Iris pigment epithelial cell (primary cell): ENCODE measurements around the gene FAM47E.
A peak's percentile ranks its signal among the peaks of the same experiment; 100 is the strongest.

ENCODE experiments used
- DNase-seq: peaks from one replicate; pipeline ENCODE4 v3.0.0-alpha.2; 2011; ENCODE audit warnings: low read depth

Gene FAM47E

DNA sequence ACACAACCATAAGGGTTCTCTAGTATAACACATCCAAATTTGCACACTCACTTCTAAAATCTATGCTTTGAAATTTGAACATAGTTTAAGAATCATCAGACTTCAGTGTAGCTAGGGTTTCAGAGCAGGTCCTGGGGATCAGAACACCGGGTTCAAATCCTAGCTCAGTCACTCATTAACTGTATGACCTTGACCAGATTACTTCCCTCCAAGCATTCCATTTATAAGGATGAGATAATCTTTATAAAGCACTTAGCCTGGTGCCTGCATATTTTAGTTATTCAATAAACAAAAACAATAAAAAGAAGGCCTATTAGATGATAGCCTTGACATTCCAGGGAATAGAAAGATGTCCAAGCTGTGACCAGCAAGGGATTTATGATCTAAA lies 50.2 kb downstream of the FAM47E start:
- no peak for DNase-seq

DNA sequence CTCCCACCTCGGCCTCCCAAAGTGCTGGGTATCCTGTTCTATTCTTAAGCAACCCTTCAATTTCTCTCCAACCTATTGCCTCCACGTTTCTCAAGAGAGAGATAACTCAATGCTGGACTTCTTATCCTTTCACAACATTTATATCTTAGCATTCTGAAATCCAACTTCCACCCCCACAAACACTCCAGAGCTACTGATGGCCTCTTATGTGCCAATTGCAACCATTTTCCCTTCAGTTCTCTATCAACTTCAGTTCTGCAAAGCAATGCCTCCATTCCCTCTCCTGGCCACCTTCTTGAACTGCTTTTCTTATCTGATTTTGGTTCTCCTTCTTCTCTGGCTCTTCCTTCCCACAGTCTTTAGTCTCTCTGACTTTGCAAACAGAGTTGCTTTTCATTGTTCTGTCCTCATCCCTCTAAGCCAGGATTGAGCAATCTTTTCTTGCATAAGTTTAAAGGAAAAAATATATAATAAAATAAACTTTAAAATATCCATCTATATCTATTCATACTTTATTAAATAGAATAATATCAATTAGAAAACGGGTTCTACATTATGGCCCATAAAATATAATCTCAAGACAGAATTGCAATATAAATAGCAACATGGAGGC lies 51.4 kb downstream of the FAM47E start:
- DNase-seq, result peak; percentile 42

DNA sequence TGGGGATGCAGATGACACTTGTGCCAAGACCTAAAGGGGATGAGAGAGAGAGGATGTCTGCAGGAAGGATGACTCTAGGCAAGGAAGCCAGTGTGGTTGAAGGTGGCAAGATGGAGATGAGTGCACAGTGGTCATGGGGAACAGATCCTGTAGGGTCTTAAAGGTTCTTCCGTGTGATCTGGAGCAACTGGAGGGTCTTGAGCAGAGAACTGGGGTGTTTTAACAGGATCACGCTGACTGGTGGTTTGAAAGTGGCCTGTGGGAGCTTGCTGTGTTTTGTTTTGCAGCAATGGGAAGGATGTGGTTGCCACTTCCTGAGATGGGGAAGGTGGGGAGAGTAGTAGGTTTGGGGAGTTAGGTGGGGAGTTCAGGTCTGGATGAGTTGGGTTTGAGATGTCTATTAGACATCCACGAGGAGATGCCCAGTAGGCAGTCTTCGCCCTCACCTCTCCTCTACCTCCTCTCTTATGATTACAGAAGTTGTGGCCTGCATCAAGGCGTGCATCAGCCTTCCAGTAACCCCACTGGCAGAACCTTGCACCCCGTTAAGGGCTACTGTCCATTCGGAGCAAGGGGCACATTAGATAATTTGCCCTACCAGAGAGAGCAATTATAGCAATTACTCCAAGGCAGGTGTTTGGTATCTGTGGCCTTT lies 53.6 kb downstream of the FAM47E start:
- no peak for DNase-seq

DNA sequence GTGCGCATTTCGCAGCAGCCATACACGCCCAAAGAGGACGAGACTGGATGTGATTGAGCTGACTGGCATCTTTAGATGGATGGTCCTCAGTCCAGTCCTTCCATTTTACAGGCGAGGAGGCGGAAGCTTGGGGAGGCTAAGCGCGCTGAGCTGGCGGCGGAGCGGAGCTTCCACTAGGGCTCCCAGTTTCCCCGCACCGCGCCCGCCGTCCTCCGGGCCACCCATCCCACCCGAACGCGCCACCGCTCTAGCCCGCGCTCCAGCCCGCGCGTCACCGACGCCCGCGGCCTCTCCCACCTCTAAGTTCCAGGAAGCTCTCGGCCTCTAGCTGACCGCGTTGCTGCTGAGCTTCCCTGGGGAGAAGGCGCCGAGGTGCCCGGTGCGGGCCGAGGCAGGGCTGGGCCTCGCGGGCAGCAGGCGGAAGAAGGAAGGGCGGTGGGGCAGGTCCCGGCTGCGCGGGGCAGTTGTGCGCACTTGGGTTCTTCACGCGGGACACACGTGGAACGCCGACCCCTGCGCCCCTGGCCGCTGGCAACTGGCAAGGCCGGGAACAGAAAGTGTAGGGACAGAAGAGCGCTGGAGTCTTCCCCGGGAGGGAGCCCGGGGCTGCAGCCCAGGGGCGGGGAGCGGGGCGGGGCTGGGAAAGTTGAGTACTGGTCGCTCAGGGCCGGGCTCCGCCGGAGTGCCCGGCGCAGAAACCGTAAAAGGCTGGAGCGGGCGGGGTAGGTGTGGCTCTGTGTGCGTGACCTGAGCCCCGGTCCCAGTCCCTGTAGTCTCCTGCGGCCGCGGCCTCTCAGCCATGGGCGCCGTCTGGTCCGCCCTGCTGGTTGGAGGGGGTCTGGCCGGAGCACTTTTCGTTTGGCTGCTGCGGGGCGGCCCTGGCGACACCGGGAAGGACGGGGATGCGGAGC lies 54.7 kb downstream of the FAM47E start, which contains the start of gene STBD1:
STBD1 (plus strand) TSS at position 763 of the 911 bp plus-strand sequence; CDS start at position 800, 37 bp downstream.
- DNase-seq, result peak; percentile 67

DNA sequence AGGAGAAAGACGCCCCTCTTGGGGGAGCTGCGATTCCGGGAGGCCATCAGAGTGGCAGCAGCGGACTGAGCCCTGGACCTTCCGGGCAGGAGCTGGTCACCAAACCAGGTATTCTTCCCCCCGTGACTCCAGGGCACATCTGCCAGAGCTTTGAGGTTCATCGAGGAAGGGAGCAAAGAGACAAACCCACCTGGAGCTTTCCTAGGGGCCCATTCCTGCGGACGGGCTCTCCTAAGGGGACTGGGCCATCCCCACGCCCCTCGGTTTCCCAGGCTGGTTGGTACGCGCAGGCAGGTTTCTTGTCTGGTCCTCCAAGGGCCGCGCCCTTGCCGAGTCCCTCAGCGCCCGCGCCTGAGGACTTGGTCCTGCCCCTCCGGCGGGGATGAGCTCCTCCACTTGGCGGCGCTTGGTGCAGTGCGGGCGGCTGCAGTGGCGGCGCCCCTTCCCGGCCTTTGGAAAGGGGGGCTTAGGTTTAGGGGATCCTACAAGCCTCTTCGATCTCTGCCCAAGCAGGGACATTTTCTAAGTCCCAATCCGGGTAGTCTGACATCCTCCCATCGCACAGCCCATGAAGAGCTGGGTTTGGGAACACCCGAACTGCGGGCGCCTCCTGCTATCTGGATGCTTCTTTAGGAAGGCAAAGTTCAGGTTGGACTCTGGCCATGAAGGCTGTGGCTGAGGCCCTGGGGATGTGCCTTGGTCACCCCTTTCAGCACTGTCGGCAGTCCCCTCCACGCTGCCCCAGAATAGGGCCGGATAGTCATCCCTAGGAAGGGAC lies 55.5 kb downstream of the FAM47E start:
- DNase-seq, result peak; percentile 57

DNA sequence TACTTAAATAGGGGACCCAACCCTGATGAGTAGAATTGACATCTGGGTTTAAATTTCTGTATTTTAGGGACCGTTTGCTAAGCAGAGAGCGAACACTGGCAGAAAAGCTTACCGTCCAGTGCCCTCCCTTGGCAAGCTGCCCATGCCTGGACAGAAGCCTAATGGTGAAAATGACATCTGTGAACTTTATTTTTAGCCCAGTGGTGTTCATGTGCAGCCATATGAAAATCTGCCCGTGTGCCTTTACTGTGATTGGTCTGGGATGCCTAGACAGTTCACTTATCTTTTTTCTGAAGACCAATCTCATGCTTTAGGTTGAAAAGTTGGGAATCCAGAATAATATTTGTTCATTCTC lies 56.1 kb downstream of the FAM47E start:
- no peak for DNase-seq

DNA sequence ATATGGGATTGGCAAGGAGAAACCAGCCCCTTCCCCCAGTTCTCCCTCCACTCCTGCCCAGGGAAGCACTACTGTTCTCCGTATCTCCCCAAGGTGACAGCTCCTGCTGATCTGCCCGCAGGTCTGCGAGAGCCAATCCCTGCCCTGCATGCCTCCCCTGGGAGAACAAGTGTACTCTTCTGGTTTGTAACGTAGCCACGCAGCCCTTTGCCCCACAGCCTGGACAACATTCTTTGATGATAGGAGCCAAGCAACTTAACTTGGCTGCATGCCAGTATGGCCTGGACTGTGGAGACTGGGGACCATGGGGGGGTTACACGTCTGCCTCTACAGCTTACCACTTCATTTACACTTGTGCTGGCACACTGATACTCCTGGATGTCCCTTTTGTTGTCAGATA lies 57.0 kb downstream of the FAM47E start:
- no peak for DNase-seq

DNA sequence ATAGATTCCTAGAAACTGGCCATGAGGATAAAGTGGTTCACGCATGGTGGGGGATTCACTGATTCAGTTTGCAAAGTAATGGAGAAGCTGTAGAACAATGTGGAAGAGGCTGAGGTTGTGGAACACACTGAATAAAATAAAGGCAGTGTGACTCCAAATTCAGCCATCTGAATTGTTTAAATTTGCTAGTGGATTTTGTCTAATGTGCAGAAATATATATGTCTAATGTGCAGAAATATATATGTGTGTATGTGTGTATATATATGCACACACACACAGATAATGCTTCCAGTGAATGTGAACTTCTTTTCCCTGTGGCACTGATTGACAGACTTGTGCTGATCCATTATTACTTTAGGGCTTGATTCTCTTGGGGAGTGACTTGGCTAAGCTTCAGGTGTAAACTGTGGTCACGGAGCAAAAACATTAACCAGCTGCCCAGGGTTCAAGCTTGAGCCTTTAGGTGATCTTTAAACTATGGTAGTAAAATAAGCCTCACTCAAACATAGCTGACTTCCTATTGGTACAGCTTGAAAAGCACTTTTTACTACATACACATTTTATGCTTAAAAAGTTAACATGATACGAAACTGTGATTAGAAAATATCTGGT lies 58.5 kb downstream of the FAM47E start:
- no peak for DNase-seq

DNA sequence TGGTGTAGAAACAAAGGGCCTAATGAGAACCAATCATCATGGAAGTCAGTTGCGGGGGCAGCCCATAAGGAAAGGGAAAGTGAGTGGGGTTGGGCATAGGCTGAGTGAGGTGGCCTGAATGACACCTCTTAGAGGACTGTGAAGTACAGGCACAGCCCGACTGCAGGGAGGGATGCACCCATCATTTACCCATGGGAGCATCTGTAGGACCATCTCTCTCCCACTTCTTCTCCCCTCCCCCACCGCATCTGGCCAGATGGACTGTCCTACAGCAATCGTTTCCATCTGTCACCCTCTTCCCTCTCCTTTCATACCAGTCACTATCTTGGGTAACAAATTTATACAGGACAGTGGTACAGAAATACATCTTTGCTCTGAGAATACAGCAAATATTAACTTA lies 59.2 kb downstream of the FAM47E start:
- no peak for DNase-seq

DNA sequence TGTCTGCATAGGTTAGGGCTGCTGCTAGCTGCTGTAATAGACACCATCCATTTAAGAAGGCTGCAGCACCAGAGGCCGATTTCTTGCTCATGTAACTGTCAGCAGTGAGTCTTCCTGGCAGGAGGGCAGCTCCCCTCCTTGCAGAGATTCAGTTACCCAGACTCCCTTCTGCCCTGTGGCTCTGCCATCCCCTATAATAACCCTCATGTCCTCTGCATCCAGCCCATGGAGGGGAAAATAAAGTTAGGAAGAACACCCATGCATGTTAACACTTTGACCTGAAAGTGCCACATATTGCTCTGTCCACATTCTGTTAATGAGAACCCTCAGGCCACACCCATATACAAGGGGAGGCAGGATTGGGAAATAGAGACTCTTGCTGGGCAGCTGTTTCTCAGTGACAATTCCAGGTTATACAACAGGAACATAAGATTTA lies 60.4 kb downstream of the FAM47E start:
- no peak for DNase-seq

DNA sequence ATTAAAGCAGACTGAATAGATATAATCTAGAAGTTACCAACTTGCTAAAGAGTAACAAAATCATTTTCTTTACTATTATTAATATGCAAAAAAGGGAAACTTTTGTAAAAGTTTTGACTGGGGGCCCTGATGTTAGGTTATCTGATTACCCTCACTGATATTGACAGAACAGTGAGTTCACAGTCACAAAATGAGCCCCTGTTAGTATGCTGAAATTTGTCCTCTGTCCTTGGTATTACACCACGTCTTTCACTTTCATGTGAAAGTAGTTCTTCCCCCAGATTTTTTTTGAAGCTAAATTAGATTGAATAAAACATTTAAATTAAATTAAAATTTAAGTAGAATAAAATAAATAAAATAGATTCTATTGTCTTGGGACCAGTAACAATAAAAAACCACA lies 60.9 kb downstream of the FAM47E start:
- no peak for DNase-seq

DNA sequence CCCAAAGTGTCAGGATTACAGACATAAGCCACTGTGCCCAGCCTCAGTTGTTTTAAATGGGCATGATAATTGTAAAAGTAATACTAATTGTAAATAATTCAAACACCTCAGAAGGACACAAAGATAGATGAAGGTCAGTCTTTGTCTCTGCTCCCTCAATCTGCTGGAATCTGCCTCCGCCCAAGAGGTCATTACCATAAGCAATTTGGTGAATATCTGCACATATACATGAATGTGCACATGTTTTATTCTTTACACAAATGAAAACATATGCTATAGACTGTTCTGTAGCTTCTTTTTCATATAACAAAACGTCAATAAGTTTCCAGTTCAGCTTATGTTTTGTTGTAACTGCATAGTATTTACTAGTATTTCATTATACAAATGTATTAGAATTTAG lies 62.0 kb downstream of the FAM47E start:
- no peak for DNase-seq

DNA sequence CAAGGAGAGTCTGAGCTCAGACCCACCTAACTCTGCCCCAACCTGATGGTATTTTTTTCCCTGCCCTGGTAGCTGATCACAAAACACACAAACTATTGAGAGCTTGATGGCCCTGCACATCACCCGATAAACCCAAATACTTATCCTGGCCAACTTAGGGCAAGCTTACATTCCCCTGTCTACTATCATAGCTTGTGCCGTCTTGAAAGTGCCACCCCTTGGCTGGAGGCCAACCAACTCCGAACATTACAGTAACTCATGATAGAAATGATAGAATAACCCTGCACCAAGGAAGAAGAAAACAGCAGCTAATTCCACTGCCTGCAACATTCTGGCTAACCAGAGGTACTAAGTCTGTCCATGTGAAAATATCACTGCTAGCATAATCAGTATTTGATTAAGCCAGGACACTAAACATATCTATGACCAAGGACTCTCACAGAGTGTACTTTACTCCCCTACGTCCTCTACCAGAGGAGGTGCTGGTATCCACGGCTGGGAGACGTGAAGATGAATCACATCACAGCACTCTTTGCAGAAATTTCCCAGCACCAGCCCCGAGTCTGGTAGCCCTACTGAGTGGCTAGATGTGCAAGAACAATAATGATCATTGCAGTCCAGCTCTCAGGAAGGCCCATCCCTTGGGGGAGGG lies 63.9 kb downstream of the FAM47E start:
- DNase-seq, result no peak

DNA sequence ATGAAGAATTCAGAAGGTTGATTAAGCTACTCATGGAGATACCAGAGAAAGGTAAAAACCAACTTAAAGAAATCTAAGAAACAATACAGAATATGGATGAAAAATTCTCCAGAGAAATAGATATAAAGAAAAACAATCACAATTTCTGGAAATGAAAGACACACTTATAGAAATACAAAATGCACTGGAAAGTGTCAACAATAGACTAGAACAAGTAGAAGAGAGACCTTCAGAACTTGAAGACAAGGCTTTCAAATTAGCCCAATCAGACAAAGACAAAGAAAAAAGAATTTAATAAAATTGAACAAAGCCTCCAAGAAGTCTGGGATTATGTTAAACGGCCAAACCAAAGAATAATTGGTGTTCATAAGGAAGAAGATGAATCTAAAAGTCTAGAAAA lies 64.6 kb downstream of the FAM47E start:
- no peak for DNase-seq

DNA sequence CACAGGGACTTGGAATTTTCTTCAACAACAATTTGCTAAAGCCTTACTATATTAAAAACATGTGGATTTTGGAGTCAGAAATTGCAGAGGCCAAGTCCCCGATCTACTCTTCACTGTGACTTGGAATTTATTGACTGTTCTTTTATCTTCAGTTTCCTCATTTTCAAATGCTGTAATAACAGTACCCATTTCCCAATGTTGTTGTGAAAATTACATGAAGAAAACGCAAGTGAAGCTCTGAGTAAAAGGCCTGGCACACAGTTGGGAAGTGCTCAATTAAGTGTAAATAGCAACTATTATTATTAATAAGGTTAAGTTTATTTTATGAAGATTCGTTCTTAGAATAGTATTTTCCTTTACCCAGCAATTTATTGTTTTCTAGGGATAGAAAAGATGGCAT lies 70.7 kb downstream of the FAM47E start:
- DNase-seq, result no peak

DNA sequence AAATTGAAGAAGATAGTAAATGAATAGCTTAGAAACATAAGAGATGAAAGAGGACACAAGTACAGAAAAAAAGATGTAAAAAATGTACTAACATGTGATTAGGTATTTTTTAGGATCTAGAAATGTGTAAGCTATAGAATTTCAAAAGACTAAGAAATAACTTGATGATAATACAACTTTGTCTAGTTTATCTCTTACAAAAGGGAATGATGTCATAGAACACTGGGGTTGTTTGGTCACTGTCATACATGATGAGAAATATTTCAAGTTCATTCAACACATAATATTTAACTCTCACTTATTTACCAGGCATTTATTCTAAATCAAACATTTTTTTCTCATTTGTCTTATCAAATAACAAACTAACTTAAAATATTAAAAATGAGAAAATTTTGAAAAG lies 73.6 kb downstream of the FAM47E start:
- DNase-seq, result no peak

DNA sequence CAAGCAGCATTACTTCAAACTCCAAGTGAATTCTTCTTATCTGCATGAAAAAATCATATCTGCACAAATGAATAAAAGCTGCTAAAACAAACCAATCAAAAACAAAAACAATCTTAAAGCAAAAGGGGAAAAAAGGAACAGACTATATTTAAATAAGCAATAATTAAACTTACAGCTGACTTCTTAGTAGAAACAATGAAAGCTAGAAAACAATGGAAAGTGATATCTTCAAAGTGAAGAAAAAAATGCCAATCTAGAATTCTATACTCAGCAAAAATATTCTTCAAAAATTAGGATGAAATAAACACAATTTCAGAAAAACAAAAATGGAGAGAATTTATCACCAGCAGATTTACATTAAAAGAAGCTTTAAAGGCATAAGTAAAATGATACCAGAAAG lies 75.0 kb downstream of the FAM47E start:
- no peak for DNase-seq
